MM.1S (cell line): ENCODE data around the gene MYL4.

ENCODE experiments used
- EZH2 ChIP-seq: fragments of 300-600 bp; sonication (generic); optimal IDR thresholded peaks from 2 replicates; pipeline ENCODE3; 2017; ENCODE audit warnings: low read depth, mild to moderate bottlenecking, antibody characterized with exemption, low read length, mixed read lengths
- EZH2phosphoT487 ChIP-seq: fragments of 300-600 bp; sonication (generic); IDR thresholded peaks from 2 replicates; pipeline ENCODE4 v1.6.1; 2018; ENCODE audit warnings: antibody characterized with exemption, low read length
- TF ChIP-seq, protein P1 (sequence below): fragments of 300-600 bp; sonication (generic); IDR thresholded peaks from 2 replicates; pipeline ENCODE4 v1.5.1; 2016; ENCODE audit warnings: antibody characterized with exemption, low read length, mixed read lengths

DNA sequence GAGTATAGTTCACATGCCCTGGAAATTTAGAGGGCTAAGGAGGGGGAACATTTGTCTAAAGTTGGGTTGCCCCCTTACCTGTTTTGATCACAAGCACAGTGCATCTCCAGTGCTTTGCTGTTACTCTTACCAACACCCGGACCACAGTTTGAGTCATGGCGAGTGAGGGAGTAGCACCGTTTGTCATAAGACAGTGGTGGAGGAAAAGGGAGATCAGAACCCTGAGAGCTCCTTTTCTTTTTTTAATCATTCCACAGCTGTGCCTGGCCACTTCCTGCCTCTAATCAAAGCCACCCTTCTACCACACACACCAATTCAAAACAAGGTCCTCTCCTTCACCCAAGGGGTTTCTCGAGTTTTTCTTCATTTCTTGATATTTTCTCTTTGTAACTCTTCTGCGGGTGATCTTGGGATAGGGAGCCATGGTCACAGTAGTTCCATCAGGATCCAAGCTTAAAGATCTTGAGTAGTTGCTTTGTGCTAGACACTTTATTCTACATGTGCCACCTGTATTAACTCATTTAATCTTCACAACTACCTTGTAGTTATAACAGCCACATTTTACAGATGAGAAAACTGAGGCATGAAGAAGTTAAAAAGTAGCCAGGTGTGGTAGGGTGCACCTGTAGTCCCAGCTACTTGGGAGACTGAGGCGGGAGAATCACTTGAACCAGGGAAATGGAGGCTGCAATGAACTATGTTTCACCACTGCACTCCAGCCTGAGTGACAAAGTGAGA is 5.0 kb upstream of the MYL4 start:
- TF ChIP-seq, protein P1, sequence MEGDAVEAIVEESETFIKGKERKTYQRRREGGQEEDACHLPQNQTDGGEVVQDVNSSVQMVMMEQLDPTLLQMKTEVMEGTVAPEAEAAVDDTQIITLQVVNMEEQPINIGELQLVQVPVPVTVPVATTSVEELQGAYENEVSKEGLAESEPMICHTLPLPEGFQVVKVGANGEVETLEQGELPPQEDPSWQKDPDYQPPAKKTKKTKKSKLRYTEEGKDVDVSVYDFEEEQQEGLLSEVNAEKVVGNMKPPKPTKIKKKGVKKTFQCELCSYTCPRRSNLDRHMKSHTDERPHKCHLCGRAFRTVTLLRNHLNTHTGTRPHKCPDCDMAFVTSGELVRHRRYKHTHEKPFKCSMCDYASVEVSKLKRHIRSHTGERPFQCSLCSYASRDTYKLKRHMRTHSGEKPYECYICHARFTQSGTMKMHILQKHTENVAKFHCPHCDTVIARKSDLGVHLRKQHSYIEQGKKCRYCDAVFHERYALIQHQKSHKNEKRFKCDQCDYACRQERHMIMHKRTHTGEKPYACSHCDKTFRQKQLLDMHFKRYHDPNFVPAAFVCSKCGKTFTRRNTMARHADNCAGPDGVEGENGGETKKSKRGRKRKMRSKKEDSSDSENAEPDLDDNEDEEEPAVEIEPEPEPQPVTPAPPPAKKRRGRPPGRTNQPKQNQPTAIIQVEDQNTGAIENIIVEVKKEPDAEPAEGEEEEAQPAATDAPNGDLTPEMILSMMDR: no peak
- TF ChIP-seq EZH2 (no peak), EZH2phosphoT487 (no peak)
